CD8-positive, alpha-beta memory T cell (primary cell): ENCODE measurements around the gene HCK. TPM values are rescaled to one million over a fixed set of nuclear protein-coding genes. Genes with fewer than 3 reads are reported as not detected.
A peak's percentile ranks its signal among the peaks of the same experiment; 100 is the strongest.
"Not testable (repeated sequence)": the region's sequence is repeated elsewhere in the genome, so short reads cannot be mapped to it uniquely, and the experiment has no call there.

Experiments
- CTCF ChIA-PET: fragments of 350-600 bp; sonication (Branson Sonifier 250); formaldehyde crosslinking; loops from one replicate; lab custom pipeline; 2021; ENCODE audit warnings: antibody characterized with exemption; lab: Charles Lee
- POLR2A ChIA-PET: fragments of 350-600 bp; sonication (Branson Sonifier 250); formaldehyde crosslinking; loops from one replicate; lab custom pipeline; 2021; ENCODE audit warnings: antibody characterized with exemption; lab: Charles Lee
- DNase-seq, 5 donors: peaks; one replicate each; pipeline versions ENCODE4 v3.0.0 to v3.0.0-alpha.2; 2020 to 2022; ENCODE audit warnings: mixed read lengths in 1 of 5
- H3K27ac ChIP-seq: one replicate; pipeline ENCODE4 v1.7.0; 2013; ENCODE audit warnings: low read depth, mild to moderate bottlenecking, low read length, moderate library complexity
- H3K27me3 ChIP-seq: 2 replicates; pipeline ENCODE4 v1.7.0; 2013; ENCODE audit warnings: low read length, mild to moderate bottlenecking; ENCODE audit not compliant: insufficient read depth, poor library complexity, severe bottlenecking
- H3K36me3 ChIP-seq: 2 replicates; pipeline ENCODE4 v1.7.0; 2013; ENCODE audit warnings: mild to moderate bottlenecking, low read length, moderate library complexity; ENCODE audit not compliant: insufficient read depth
- H3K4me1 ChIP-seq: 2 replicates; pipeline ENCODE4 v1.7.0; 2013; ENCODE audit warnings: mild to moderate bottlenecking, low read length, moderate library complexity; ENCODE audit not compliant: insufficient read depth
- H3K4me3 ChIP-seq: 2 replicates; pipeline ENCODE4 v1.7.0; 2013; ENCODE audit warnings: mild to moderate bottlenecking, low read length
- H3K9me3 ChIP-seq: 2 replicates; pipeline ENCODE4 v1.7.0; 2013; ENCODE audit warnings: mild to moderate bottlenecking, low read length
- H3K27ac Mint-ChIP-seq, 8 donors: one replicate each; pipeline ENCODE4 v1.8.0; 2020 to 2021; ENCODE audit warnings: mixed read lengths in 8 of 8, mild to moderate bottlenecking in 6 of 8, inconsistent platforms in 3 of 8, moderate library complexity in 3 of 8
- H3K27me3 Mint-ChIP-seq, 2 donors: one replicate each; pipeline ENCODE4 v1.8.0; 2020 to 2021; ENCODE audit warnings: mixed read lengths in 2 of 2, mild to moderate bottlenecking in 1 of 2, moderate library complexity in 1 of 2
- H3K36me3 Mint-ChIP-seq, 3 donors: one replicate each; pipeline ENCODE4 v1.8.0; 2020 to 2021; ENCODE audit warnings: mixed read lengths in 3 of 3, inconsistent platforms in 1 of 3, mild to moderate bottlenecking in 1 of 3
- H3K4me1 Mint-ChIP-seq, 3 donors: one replicate each; pipeline ENCODE4 v1.8.0; 2020 to 2021; ENCODE audit warnings: mixed read lengths in 3 of 3, inconsistent platforms in 1 of 3, mild to moderate bottlenecking in 1 of 3
- H3K4me3 Mint-ChIP-seq, 7 donors: one replicate each; pipeline ENCODE4 v1.8.0; 2020 to 2021; ENCODE audit warnings: mixed read lengths in 7 of 7, mild to moderate bottlenecking in 6 of 7, moderate library complexity in 4 of 7, inconsistent platforms in 2 of 7
- H3K9me3 Mint-ChIP-seq, 5 donors: one replicate each; pipeline ENCODE4 v1.8.0; 2020 to 2022; ENCODE audit warnings: mixed read lengths in 5 of 5, mild to moderate bottlenecking in 3 of 5, moderate library complexity in 2 of 5, inconsistent platforms in 1 of 5
- polyA plus RNA-seq: library from polyadenylated mRNA; unstranded; fragments of 300-500 nt; fragmentation: Illumina TruSeq; gene quantifications from one replicate; pipeline ENCODE4 v1.2.3, GENCODE V29; 2021
- total RNA-seq, 2 experiments: library from RNA; stranded (reverse); gene quantifications; one replicate each; pipeline ENCODE4 v1.2.3, GENCODE V29; 2021

The HCK gene
- total and polyA plus RNA-seq, 3 experiments from 2014 or later, result 0.28 to 0.53 TPM; not detected in 1

- Histone ChIP-seq H3K9me3 (no peaks in the 10 kb centered on the region), H3K36me3 (no peaks in the 10 kb centered on the region), H3K4me3 (no peak overlapping the region), H3K27ac (no peak overlapping the region), H3K4me1 (peaks cover 21% of the 10 kb centered on the region), H3K27me3 (no peaks in the 10 kb centered on the region)
- Mint-ChIP-seq H3K27ac (peak overlapping the region in 6 of 8 donors; percentile 1 to 68 (median 23)), H3K4me1 (peaks cover 57 to 73% (median 63%) of the 10 kb centered on the region in 3 donors), H3K4me3 (peak overlapping the region in 1 of 7 donors; percentile 74), H3K36me3 (peaks cover 0 to 35% (median 2%) of the 10 kb centered on the region in 3 donors), H3K27me3 (no peaks in the 10 kb centered on the region), H3K9me3 (no peaks in the 10 kb centered on the region)
- CTCF ChIA-PET, result no interaction called here
- no peak for DNase-seq
- POLR2A ChIA-PET, result no interaction called here
Observed at GRCh38 chr20:32112841-32113240, 60.8 kb downstream of the HCK start.

DNA sequence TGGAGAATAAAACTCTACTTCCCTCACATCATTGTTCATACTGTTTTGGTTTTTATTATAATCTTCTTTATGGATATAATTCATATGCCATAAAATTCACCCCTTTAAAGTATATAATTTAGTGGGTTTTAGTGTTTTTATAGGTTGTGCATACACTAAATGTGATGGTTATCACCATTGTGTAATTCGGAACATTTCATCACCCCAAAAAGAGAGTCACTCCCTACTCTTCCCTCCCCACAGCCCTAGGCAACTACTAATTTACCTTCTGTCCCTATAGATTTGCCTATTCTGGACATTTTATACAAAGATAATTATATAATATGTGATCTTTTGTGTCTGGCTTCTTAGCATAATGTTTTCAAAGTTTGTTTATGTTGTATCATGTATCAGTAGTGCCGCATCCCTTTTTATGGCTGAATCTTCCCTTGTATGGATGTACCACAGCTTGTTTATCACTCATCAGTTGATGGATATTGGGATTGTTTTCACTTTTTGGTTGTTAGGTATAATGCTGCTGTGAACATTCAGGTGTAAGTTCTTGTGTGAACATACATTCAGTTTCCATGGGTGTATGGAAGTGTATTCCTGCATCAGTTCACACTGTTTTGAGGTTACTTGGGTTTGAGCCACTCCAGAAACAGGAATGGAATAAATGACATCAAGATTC is 61.7 kb downstream of the HCK start:
- peak overlapping the region in 2 of 8 donors; percentile 54 to 68 for H3K27ac Mint-ChIP-seq

DNA sequence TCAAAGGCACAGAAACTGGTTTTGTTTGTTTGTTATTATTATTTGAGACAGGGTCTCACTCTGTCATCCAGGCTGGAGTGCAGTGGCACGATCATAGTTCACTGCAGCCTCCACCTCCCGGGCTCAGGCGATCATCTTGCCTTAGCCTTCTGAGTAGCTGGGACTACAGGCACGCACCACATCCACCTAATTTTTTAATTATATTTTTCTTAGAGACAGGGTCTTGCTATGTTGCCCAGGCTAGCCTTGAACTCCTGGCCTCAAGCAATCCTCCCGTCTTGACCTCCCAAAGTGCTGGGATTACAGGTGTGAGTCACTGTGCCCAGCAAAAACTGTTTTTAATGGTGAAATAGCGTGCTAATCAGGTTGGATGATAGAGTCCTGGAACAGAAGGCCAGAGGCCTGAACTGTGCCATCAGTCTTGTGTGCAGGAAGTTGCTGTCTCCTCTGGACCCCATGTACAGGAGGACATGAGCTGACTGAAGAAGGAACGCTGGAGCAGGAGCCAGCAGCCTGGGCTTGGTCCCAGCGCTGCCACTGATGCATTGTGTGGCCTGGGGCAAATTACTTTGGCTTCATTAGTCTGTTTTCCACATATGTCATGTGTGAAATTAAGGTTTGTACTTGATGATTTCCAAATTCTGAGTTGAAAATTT is 62.4 kb downstream of the HCK start:
- H3K4me3 Mint-ChIP-seq, result peak overlapping the region in 2 of 7 donors; percentile 52 to 74
- no peaks in the 10 kb centered on the region for H3K27me3 ChIP-seq
- H3K36me3 Mint-ChIP-seq, result peaks cover 0 to 36% (median 2%) of the 10 kb centered on the region in 3 donors
- no peaks in the 10 kb centered on the region for H3K9me3 Mint-ChIP-seq
- no peaks in the 10 kb centered on the region for H3K36me3 ChIP-seq
- H3K27me3 Mint-ChIP-seq, result no peaks in the 10 kb centered on the region
- no peak overlapping the region for H3K27ac ChIP-seq
- H3K27ac Mint-ChIP-seq, result peak overlapping the region in 2 of 8 donors; percentile 4 to 86
- peaks cover 21% of the 10 kb centered on the region for H3K4me1 ChIP-seq
- peaks cover 59 to 82% (median 67%) of the 10 kb centered on the region in 3 donors for H3K4me1 Mint-ChIP-seq
- no peak overlapping the region for H3K4me3 ChIP-seq
- H3K9me3 ChIP-seq, result no peaks in the 10 kb centered on the region
- ChIA-PET CTCF (no interaction called here), POLR2A (no interaction called here)
- no peak for DNase-seq

More for the DNA sequence above, 61.7 kb downstream of the HCK start:
- H3K36me3 ChIP-seq, result no peaks in the 10 kb centered on the region
- no peaks in the 10 kb centered on the region for H3K9me3 Mint-ChIP-seq
- H3K36me3 Mint-ChIP-seq, result peaks cover 0 to 37% (median 2%) of the 10 kb centered on the region in 3 donors
- H3K4me1 ChIP-seq, result peaks cover 21% of the 10 kb centered on the region
- ChIA-PET POLR2A (no interaction called here), CTCF (no interaction called here)
- no peak overlapping the region for H3K27ac ChIP-seq
- no peak for DNase-seq
- no peak overlapping the region for H3K4me3 ChIP-seq
- no peaks in the 10 kb centered on the region for H3K9me3 ChIP-seq
- H3K4me1 Mint-ChIP-seq, result peaks cover 61 to 78% (median 67%) of the 10 kb centered on the region in 3 donors
- H3K27me3 ChIP-seq, result no peaks in the 10 kb centered on the region
- peak overlapping the region in 2 of 7 donors; percentile 20 to 74 for H3K4me3 Mint-ChIP-seq
- no peaks in the 10 kb centered on the region for H3K27me3 Mint-ChIP-seq

- Mint-ChIP-seq H3K4me1 (peaks cover 53 to 77% (median 62%) of the 10 kb centered on the region in 3 donors), H3K4me3 (peak overlapping the region in 2 of 7 donors; percentile 10 to 50), H3K9me3 (no peaks in the 10 kb centered on the region), H3K36me3 (peaks cover 0 to 31% (median 2%) of the 10 kb centered on the region in 3 donors), H3K27ac (peak overlapping the region in 5 of 8 donors; percentile 48 to 86 (median 54)), H3K27me3 (no peaks in the 10 kb centered on the region)
- no peak for DNase-seq
- Histone ChIP-seq H3K27me3 (no peaks in the 10 kb centered on the region), H3K4me1 (peaks cover 16% of the 10 kb centered on the region), H3K4me3 (no peak overlapping the region), H3K9me3 (no peaks in the 10 kb centered on the region), H3K36me3 (no peaks in the 10 kb centered on the region), H3K27ac (no peak overlapping the region)
- ChIA-PET POLR2A (no interaction called here), CTCF (interaction anchor here (0.7 kb wide), 1 partner anchor 11 kb away, joined by 3 read pairs; no protein-coding TSS in a partner anchor)
Observed at GRCh38 chr20:32115211-32115767, 63.2 kb downstream of the HCK start.

GRCh38 chr20:32116079-32116521 is 64.1 kb downstream of the HCK start:
- Mint-ChIP-seq H3K4me3 (no peak overlapping the region), H3K9me3 (no peaks in the 10 kb centered on the region), H3K27me3 (no peaks in the 10 kb centered on the region), H3K27ac (peak overlapping the region in 3 of 8 donors; percentile 36 to 68 (median 52)), H3K36me3 (peaks cover 0 to 29% (median 2%) of the 10 kb centered on the region in 3 donors), H3K4me1 (peaks cover 48 to 74% (median 57%) of the 10 kb centered on the region in 3 donors)
- Histone ChIP-seq H3K36me3 (no peaks in the 10 kb centered on the region), H3K4me1 (peaks cover 10% of the 10 kb centered on the region), H3K9me3 (no peaks in the 10 kb centered on the region), H3K27ac (no peak overlapping the region), H3K27me3 (no peaks in the 10 kb centered on the region), H3K4me3 (no peak overlapping the region)
- ChIA-PET POLR2A (interaction anchor here (0.7 kb wide), 1 partner anchor 134 kb away, joined by 4 read pairs; no protein-coding TSS in a partner anchor), CTCF (interaction anchor here (0.7 kb wide), 1 partner anchor 10 kb away, joined by 3 read pairs; no protein-coding TSS in a partner anchor)
- DNase-seq, result no peak

DNA sequence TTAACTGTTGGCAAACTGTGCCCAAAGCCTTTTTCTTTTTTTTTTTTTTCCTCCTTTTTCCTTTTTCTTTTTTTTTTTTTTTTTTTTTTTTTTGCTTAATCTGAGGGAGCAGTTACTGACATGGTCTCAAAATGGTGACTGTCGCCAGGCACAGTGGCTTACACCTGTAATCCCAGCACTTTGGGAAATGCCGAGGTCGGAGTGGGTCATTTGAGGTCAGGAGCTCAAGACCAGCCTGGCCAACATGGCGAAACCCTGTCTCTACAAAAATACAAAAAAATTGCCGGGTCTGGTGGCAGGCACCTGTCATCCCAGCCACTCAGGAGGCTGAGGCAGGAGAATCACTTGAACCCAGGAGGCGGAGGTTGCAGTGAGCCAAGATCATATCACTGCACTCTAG is 64.8 kb downstream of the HCK start:
- H3K9me3 Mint-ChIP-seq, H3K4me3 ChIP-seq, H3K27me3 Mint-ChIP-seq, DNase-seq, H3K4me1 ChIP-seq, CTCF ChIA-PET, H3K27me3 ChIP-seq, H3K36me3 ChIP-seq, H3K9me3 ChIP-seq, H3K27ac ChIP-seq: not testable (repeated sequence)
- H3K4me1 Mint-ChIP-seq, result peaks cover 42 to 67% (median 50%) of the 10 kb centered on the region in 3 donors
- peak overlapping the region in 1 of 7 donors; percentile 8 for H3K4me3 Mint-ChIP-seq
- H3K27ac Mint-ChIP-seq, result peak overlapping the region in 1 of 8 donors; percentile 83
- POLR2A ChIA-PET, result interaction anchor here (0.7 kb wide), 1 partner anchor 133 kb away, joined by 4 read pairs; no protein-coding TSS in a partner anchor
- H3K36me3 Mint-ChIP-seq, result peaks cover 0 to 28% (median 2%) of the 10 kb centered on the region in 3 donors

GRCh38 chr20:32118427-32118826 is 66.4 kb downstream of the HCK start:
- CTCF ChIA-PET, H3K9me3 Mint-ChIP-seq, H3K27ac Mint-ChIP-seq, H3K4me1 ChIP-seq, H3K27me3 Mint-ChIP-seq, H3K4me3 ChIP-seq, H3K9me3 ChIP-seq, H3K36me3 ChIP-seq, POLR2A ChIA-PET, DNase-seq, H3K4me3 Mint-ChIP-seq, H3K27me3 ChIP-seq, H3K27ac ChIP-seq: not testable (repeated sequence)
- Mint-ChIP-seq H3K4me1 (peaks cover 34 to 55% (median 38%) of the 10 kb centered on the region in 3 donors), H3K36me3 (peaks cover 0 to 24% (median 2%) of the 10 kb centered on the region in 3 donors)
